Measurements from ENCODE around the gene AGBL1.

The AGBL1 gene

DNA sequence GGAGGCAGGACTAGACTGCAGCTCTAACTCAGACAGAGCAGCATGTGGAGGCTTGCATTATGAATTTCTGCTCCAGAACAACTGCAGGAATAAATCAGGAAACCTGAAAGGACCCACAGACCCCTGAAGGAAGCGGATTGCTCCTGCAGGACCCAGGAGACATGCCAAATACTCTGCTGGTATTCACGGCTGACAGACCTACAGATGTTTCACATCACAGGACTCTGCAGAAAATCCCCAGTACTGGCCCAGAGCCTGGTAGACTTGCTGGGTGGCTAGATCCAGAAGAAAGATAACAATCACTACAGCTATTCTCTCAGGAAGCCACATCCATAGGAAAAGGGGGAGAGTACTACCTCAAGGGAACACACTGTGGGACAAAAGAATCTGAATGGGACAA is 942.1 kb downstream of the AGBL1 start:
- no peak overlapping the region for H3K27ac ChIP-seq (ENCODE audit: poor library complexity, severe bottlenecking)

DNA sequence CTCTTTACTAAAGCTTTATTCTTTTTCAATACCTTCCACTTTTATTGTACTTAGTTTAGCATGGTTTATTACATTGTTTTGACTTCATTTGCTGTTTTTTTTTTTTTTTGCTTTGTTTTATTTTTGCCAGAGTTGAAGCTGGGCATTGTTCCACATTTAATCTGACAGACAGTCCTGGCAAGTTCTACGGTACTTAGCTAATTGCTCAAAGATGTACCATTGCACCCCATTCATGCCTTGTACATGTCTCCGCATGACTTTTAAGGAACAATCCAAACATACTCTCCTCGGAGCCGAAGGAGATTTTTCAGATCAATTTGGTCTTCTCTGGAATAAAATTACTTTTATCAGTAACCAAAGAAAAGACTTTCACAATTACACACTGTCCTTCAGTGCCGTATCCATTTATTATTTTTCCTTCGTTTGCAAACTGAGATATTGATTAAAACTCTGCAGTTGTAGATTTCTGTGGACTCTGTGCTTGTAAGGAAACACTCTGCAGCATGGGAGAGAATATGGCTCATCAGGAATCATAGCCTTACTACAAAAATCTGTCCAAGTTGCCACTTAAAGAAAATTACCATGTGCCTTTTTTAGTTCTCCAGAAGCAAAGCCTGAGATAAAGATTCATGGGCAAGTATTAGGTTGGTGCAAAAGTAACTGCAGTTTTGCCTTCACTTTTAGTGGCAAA is 952.0 kb downstream of the AGBL1 start:
- ATAC-seq (ENCODE audit: low read depth) (peak; percentile 77), DNase-seq (ENCODE audit: low spot score) (no peak)
- Histone ChIP-seq H3K9me3 (ENCODE audit: severe bottlenecking) (no peaks in the 10 kb centered on the region), H3K4me1 (ENCODE audit: insufficient read depth, poor library complexity, severe bottlenecking) (peaks cover 22% of the 10 kb centered on the region), H3K27ac (ENCODE audit: poor library complexity, severe bottlenecking) (peak overlapping the region; percentile 74), H3K27me3 (ENCODE audit: insufficient read depth, poor library complexity, severe bottlenecking) (no peaks in the 10 kb centered on the region), H3K36me3 (ENCODE audit: low read depth) (no peaks in the 10 kb centered on the region), H3K4me3 (ENCODE audit: severe bottlenecking) (no peak overlapping the region)
- TF ChIP-seq CTCF (IDR thresholded peaks at IDR 0.05; ENCODE audit: poor library complexity, severe bottlenecking), result no peak

More for the DNA sequence above, 942.1 kb downstream of the AGBL1 start:
- DNase-seq (ENCODE audit: low spot score) (no peak), ATAC-seq (ENCODE audit: low read depth) (no peak)
- Histone ChIP-seq H3K9me3 (ENCODE audit: severe bottlenecking) (peaks cover 3% of the 10 kb centered on the region), H3K4me3 (ENCODE audit: severe bottlenecking) (no peak overlapping the region), H3K36me3 (ENCODE audit: low read depth) (no peaks in the 10 kb centered on the region), H3K27me3 (ENCODE audit: insufficient read depth, poor library complexity, severe bottlenecking) (no peaks in the 10 kb centered on the region), H3K4me1 (ENCODE audit: insufficient read depth, poor library complexity, severe bottlenecking) (no peaks in the 10 kb centered on the region)
- TF ChIP-seq CTCF (IDR thresholded peaks at IDR 0.05; ENCODE audit: poor library complexity, severe bottlenecking), result no peak

- DNase-seq (ENCODE audit: low spot score), result peak; percentile 79
- Histone ChIP-seq H3K9me3 (ENCODE audit: severe bottlenecking) (no peaks in the 10 kb centered on the region), H3K36me3 (ENCODE audit: low read depth) (no peaks in the 10 kb centered on the region), H3K4me3 (ENCODE audit: severe bottlenecking) (no peak overlapping the region), H3K4me1 (ENCODE audit: insufficient read depth, poor library complexity, severe bottlenecking) (peaks cover 22% of the 10 kb centered on the region), H3K27me3 (ENCODE audit: insufficient read depth, poor library complexity, severe bottlenecking) (no peaks in the 10 kb centered on the region), H3K27ac (ENCODE audit: poor library complexity, severe bottlenecking) (peak overlapping the region; percentile 74)
- no peak for TF ChIP-seq CTCF (IDR thresholded peaks at IDR 0.05; ENCODE audit: poor library complexity, severe bottlenecking)
- ATAC-seq (ENCODE audit: low read depth), result peak; percentile 97
Measured at GRCh38 chr15:87032295-87032694, 952.6 kb downstream of the AGBL1 start.

GRCh38 chr15:87033056-87033455 is 953.4 kb downstream of the AGBL1 start:
- Histone ChIP-seq H3K9me3 (ENCODE audit: severe bottlenecking) (no peaks in the 10 kb centered on the region), H3K27ac (ENCODE audit: poor library complexity, severe bottlenecking) (peak overlapping the region; percentile 74), H3K36me3 (ENCODE audit: low read depth) (no peaks in the 10 kb centered on the region), H3K4me3 (ENCODE audit: severe bottlenecking) (no peak overlapping the region), H3K27me3 (ENCODE audit: insufficient read depth, poor library complexity, severe bottlenecking) (no peaks in the 10 kb centered on the region), H3K4me1 (ENCODE audit: insufficient read depth, poor library complexity, severe bottlenecking) (peaks cover 22% of the 10 kb centered on the region)
- TF ChIP-seq CTCF (IDR thresholded peaks at IDR 0.05; ENCODE audit: poor library complexity, severe bottlenecking), result peak; percentile 52
- ATAC-seq (ENCODE audit: low read depth) (no peak), DNase-seq (ENCODE audit: low spot score) (no peak)

GRCh38 chr15:87034886-87035285 is 955.2 kb downstream of the AGBL1 start:
- Histone ChIP-seq H3K27me3 (ENCODE audit: insufficient read depth, poor library complexity, severe bottlenecking) (no peaks in the 10 kb centered on the region), H3K36me3 (ENCODE audit: low read depth) (no peaks in the 10 kb centered on the region), H3K9me3 (ENCODE audit: severe bottlenecking) (no peaks in the 10 kb centered on the region), H3K27ac (ENCODE audit: poor library complexity, severe bottlenecking) (no peak overlapping the region), H3K4me1 (ENCODE audit: insufficient read depth, poor library complexity, severe bottlenecking) (peaks cover 22% of the 10 kb centered on the region), H3K4me3 (ENCODE audit: severe bottlenecking) (no peak overlapping the region)
- no peak for DNase-seq (ENCODE audit: low spot score)
- ATAC-seq (ENCODE audit: low read depth), result no peak
- no peak for TF ChIP-seq CTCF (IDR thresholded peaks at IDR 0.05; ENCODE audit: poor library complexity, severe bottlenecking)
